Tibial artery (tissue), 4 donors: Measurements from ENCODE around the gene AARS1.
A peak's percentile ranks its signal among the peaks of the same experiment; 100 is the strongest.
"Not testable (repeated sequence)": the region's sequence is repeated elsewhere in the genome, so short reads cannot be mapped to it uniquely, and the experiment has no call there.

Source experiments
- DNase-seq, 2 donors: peaks; one replicate each; pipeline ENCODE4 v3.0.0-alpha.2; 2019
- H3K27ac ChIP-seq, 2 donors: fragments of 200-600 bp; sonication (generic) in 1 of 2; 1 replicate in 1 of 2; 2 replicates in 1 of 2; pipeline ENCODE4 v1.5.1; 2018 to 2019; ENCODE audit warnings: mild to moderate bottlenecking in 1 of 2
- H3K27me3 ChIP-seq, 2 donors: fragments of 200-600 bp; sonication (generic) in 1 of 2; one replicate each; pipeline versions ENCODE4 v1.5.1 to v1.6.0; 2016 to 2019
- H3K36me3 ChIP-seq, 3 donors: fragments of 200-600 bp; sonication (generic) in 2 of 3; one replicate each; pipeline ENCODE4 v1.5.1; 2016 to 2019; ENCODE audit warnings: mild to moderate bottlenecking in 2 of 3
- H3K4me1 ChIP-seq, 4 donors: fragments of 200-600 bp; sonication (generic) in 2 of 4; 1 replicate in 3 of 4; 2 replicates in 1 of 4; pipeline ENCODE4 v1.5.1; 2016 to 2019
- H3K4me3 ChIP-seq, 2 donors: fragments of 200-600 bp; sonication (generic) in 1 of 2; 1 replicate in 1 of 2; 2 replicates in 1 of 2; pipeline ENCODE4 v1.5.1; 2018 to 2019; ENCODE audit warnings: mild to moderate bottlenecking in 2 of 2
- H3K9me3 ChIP-seq, 3 donors: fragments of 200-600 bp; sonication (generic) in 1 of 3; one replicate each; pipeline ENCODE4 v1.5.1; 2016 to 2019
- CTCF ChIP-seq, 2 experiments: fragments of 200-600 bp in 1 of 2; fragments of 450-650 bp in 1 of 2; IDR thresholded peaks; one replicate each; pipeline ENCODE4 v1.5.1; 2017 to 2019; ENCODE audit warnings: antibody characterized with exemption in 2 of 2, mild to moderate bottlenecking in 1 of 2, moderate library complexity in 1 of 2
- intact Hi-C: fragments of 100-400 bp; cut with DNase I; formaldehyde crosslinking; loops from one replicate; pipeline ENCODE4 v1.15.0; 2023; ENCODE audit warnings: low total_unique reads

Gene AARS1

GRCh38 chr16:70289229-70290094 lies at the start of gene AARS1:
Gene AARS1 (minus strand): TSS chr16:70289506. CDS start chr16:70282763, 6,743 bp downstream.
- H3K4me3 ChIP-seq = peak within 1 kb of the TSS; percentile 76 to 85
- H3K4me1 ChIP-seq = peaks cover 0 to 20% (median 8%) of the 10 kb centered on the region in 4 donors
- intact Hi-C loops = no loop called here
- H3K9me3 ChIP-seq = no peaks in the 10 kb centered on the region
- peaks cover 0 to 6% (median 5%) of the 10 kb centered on the region in 3 donors for H3K36me3 ChIP-seq
- H3K27ac ChIP-seq = peak within 1 kb of the TSS; percentile 88 to 94
- H3K27me3 ChIP-seq = no peaks in the 10 kb centered on the region
- no peak for TF ChIP-seq CTCF (IDR thresholded peaks at IDR 0.05)
- peak; percentile 97 to 98 for DNase-seq

- Histone ChIP-seq H3K9me3 (no peaks in the 10 kb centered on the region), H3K4me3 (no peak overlapping the region), H3K36me3 (peaks cover 21 to 45% (median 33%) of the 10 kb centered on the region in 3 donors), H3K27ac (no peak overlapping the region), H3K4me1 (no peaks in the 10 kb centered on the region), H3K27me3 (no peaks in the 10 kb centered on the region)
- no peak for TF ChIP-seq CTCF (IDR thresholded peaks at IDR 0.05)
- intact Hi-C loops = no loop called here
- no peak for DNase-seq
These were observed 48.5 kb upstream of the AARS1 start for GRCh38 chr16:70337814-70338213.

GRCh38 chr16:70332728-70333127 lies 43.4 kb upstream of the AARS1 start:
- H3K27ac ChIP-seq, H3K27me3 ChIP-seq, intact Hi-C loops, H3K4me3 ChIP-seq, H3K9me3 ChIP-seq, H3K4me1 ChIP-seq, DNase-seq: not testable (repeated sequence)
- H3K36me3 ChIP-seq = peaks cover 40 to 92% (median 63%) of the 10 kb centered on the region in 3 donors

- no peaks in the 10 kb centered on the region for H3K4me1 ChIP-seq
- H3K36me3 ChIP-seq = peaks cover 49 to 99% (median 73%) of the 10 kb centered on the region in 3 donors
- no peak overlapping the region for H3K4me3 ChIP-seq
- no peaks in the 10 kb centered on the region for H3K9me3 ChIP-seq
- H3K27ac ChIP-seq = no peak overlapping the region
- DNase-seq = no peak
- peak in 1 of 2 experiments; percentile 31 for TF ChIP-seq CTCF (IDR thresholded peaks at IDR 0.05)
- no peaks in the 10 kb centered on the region for H3K27me3 ChIP-seq
- intact Hi-C loops = no loop called here
These were observed 42.5 kb upstream of the AARS1 start for GRCh38 chr16:70331588-70332358.

- no peak for DNase-seq
These were observed 41.8 kb upstream of the AARS1 start for GRCh38 chr16:70331091-70331490.

More at GRCh38 chr16:70331091-70331490, 41.8 kb upstream of the AARS1 start:
- intact Hi-C loops = no loop called here
- Histone ChIP-seq H3K4me3 (no peak overlapping the region), H3K4me1 (no peaks in the 10 kb centered on the region), H3K27me3 (no peaks in the 10 kb centered on the region), H3K27ac (no peak overlapping the region), H3K9me3 (no peaks in the 10 kb centered on the region), H3K36me3 (peaks cover 55 to 99% (median 76%) of the 10 kb centered on the region in 3 donors)
- TF ChIP-seq CTCF (IDR thresholded peaks at IDR 0.05) = no peak
